OCI-LY7 (cell line): ENCODE results near the gene MED20. TPM values are rescaled to one million over a fixed set of nuclear protein-coding genes. Genes with fewer than 3 reads are reported as not detected.

Source experiments
- BruUV-seq: library from RNA; stranded (reverse); fragments of 400-500 nt; replicated peaks from 2 replicates; lab custom pipeline; 2021; lab: Mats Ljungman, UMichigan
- CTCF ChIA-PET: fragments of 300-600 bp; sonication (Branson Sonifier 250); formaldehyde crosslinking; loops from one replicate; lab custom pipeline; 2022; ENCODE audit warnings: antibody characterized with exemption; ENCODE audit not compliant: unreplicated experiment; lab: Charles Lee
- POLR2A ChIA-PET: fragments of 300-600 bp; sonication (Branson Sonifier 250); formaldehyde crosslinking; loops from one replicate; lab custom pipeline; 2022; ENCODE audit warnings: antibody characterized with exemption; lab: Charles Lee
- DNase-seq: peaks from one replicate; pipeline ENCODE4 v3.0.0-alpha.2; 2015; ENCODE audit warnings: low spot score
- H2AFZ ChIP-seq: fragments of 200-600 bp; sonication (generic), shearing (Covaris generic); 2 replicates; pipeline ENCODE4 v1.6.1; 2014; ENCODE audit warnings: mild to moderate bottlenecking, antibody characterized with exemption, low read length, moderate library complexity
- H3K27ac ChIP-seq: fragments of 200-600 bp; sonication (generic); 2 replicates; pipeline ENCODE4 v1.5.1; 2014; ENCODE audit warnings: mixed run types, low read depth, mild to moderate bottlenecking, moderate library complexity, low read length, inconsistent platforms; ENCODE audit not compliant: poor library complexity, severe bottlenecking
- H3K36me3 ChIP-seq: fragments of 200-600 bp; sonication (generic); 2 replicates; pipeline ENCODE4 v1.6.1; 2014; ENCODE audit warnings: mild to moderate bottlenecking, antibody characterized with exemption, low read length, moderate library complexity, mixed read lengths; ENCODE audit not compliant: insufficient read depth
- H3K4me1 ChIP-seq: fragments of 200-600 bp; sonication (generic); 2 replicates; pipeline ENCODE4 v1.5.1; 2014; ENCODE audit warnings: mild to moderate bottlenecking, low read length; ENCODE audit not compliant: insufficient read depth, poor library complexity, severe bottlenecking
- H3K4me2 ChIP-seq: fragments of 200-600 bp; sonication (generic); 2 replicates; pipeline ENCODE4 v1.6.1; 2014; ENCODE audit warnings: mild to moderate bottlenecking, low read length
- H3K4me3 ChIP-seq: fragments of 200-600 bp; sonication (generic); 2 replicates; pipeline ENCODE4 v1.5.1; 2014; ENCODE audit warnings: mild to moderate bottlenecking, low read depth, low read length; ENCODE audit not compliant: poor library complexity, severe bottlenecking
- H3K79me2 ChIP-seq: fragments of 200-600 bp; sonication (generic); 2 replicates; pipeline ENCODE4 v1.6.1; 2016; ENCODE audit warnings: low read depth, mild to moderate bottlenecking, low read length, moderate library complexity, mixed read lengths; ENCODE audit not compliant: insufficient read depth
- H3K9me2 ChIP-seq: fragments of 200-600 bp; sonication (generic); 2 replicates; pipeline ENCODE4 v1.6.1; 2016; ENCODE audit warnings: mild to moderate bottlenecking, low read length, mixed read lengths; ENCODE audit not compliant: insufficient read depth
- H3K9me3 ChIP-seq: fragments of 200-600 bp; sonication (generic); 2 replicates; pipeline ENCODE4 v1.6.1; 2014; ENCODE audit warnings: mild to moderate bottlenecking, mixed run types, low read length, mixed read lengths
- H4K20me1 ChIP-seq: fragments of 200-600 bp; sonication (generic); 2 replicates; pipeline ENCODE4 v1.6.1; 2014; ENCODE audit warnings: mild to moderate bottlenecking, antibody characterized with exemption, low read length, moderate library complexity, mixed read lengths; ENCODE audit not compliant: insufficient read depth
- CTCF ChIP-seq: fragments of 200-600 bp; sonication (generic); conservative IDR thresholded peaks from 2 replicates; pipeline ENCODE4 v1.5.1; 2014; ENCODE audit warnings: mild to moderate bottlenecking, antibody characterized with exemption, low read length, moderate library complexity, mixed read lengths
- EZH2phosphoT487 ChIP-seq: fragments of 200-600 bp; sonication (generic); IDR thresholded peaks from 2 replicates; pipeline ENCODE4 v1.6.1; 2018; ENCODE audit warnings: low read depth, borderline replicate concordance, mild to moderate bottlenecking, mixed run types, antibody characterized with exemption, low read length, moderate library complexity, mixed read lengths
- intact Hi-C: fragments of 100-400 bp; cut with micrococcal nuclease; formaldehyde crosslinking; loops from one replicate; pipeline ENCODE4 v1.10.0; 2022; ENCODE audit not compliant: unreplicated experiment
- total RNA-seq, 2 experiments: library from RNA; depleted of rRNA in 1 of 2; stranded (reverse); fragments of >200 nt in 1 of 2; shearing (Covaris generic) in 1 of 2; gene quantifications; 2 replicates each; pipeline ENCODE4 v1.2.3, GENCODE V29; 2014 to 2022

MED20 gene
- total RNA-seq, 2 experiments from 2014 or later: 30.7 to 35.2 TPM

GRCh38 chr6:41932378-41932777 is 11.4 kb upstream of the MED20 start:
- Histone ChIP-seq H3K4me1 (peaks cover 40% of the 10 kb centered on the region), H3K4me2 (no peak overlapping the region), H3K4me3 (no peak overlapping the region), H2AFZ (no peak overlapping the region), H3K27ac (peak overlapping the region; percentile 27), H3K79me2 (peaks cover 45% of the 10 kb centered on the region), H3K36me3 (peaks cover 100% of the 10 kb centered on the region), H3K9me2 (no peaks in the 10 kb centered on the region), H3K9me3 (no peaks in the 10 kb centered on the region), H4K20me1 (peaks cover 11% of the 10 kb centered on the region; the same call in 1 of the 2 replicates)
- TF ChIP-seq EZH2phosphoT487 (no peak), CTCF (no peak)
- TSS peak; percentile 40 for BruUV-seq
- DNase-seq: no peak
- POLR2A ChIA-PET: interaction anchor here (2.0 kb wide), 1 partner anchor 11 kb away, joined by 9 read pairs; the partner anchor contains the start of genes BYSL and MED20
- intact Hi-C loops: no loop called here
- CTCF ChIA-PET: no interaction called here

- H3K4me2 ChIP-seq: no peak overlapping the region
- no peak overlapping the region for H2AFZ ChIP-seq
- no peak overlapping the region for H3K4me3 ChIP-seq
- H3K9me2 ChIP-seq: no peaks in the 10 kb centered on the region
- TF ChIP-seq EZH2phosphoT487 (no peak), CTCF (no peak)
- H3K36me3 ChIP-seq: peaks cover 100% of the 10 kb centered on the region
- no peaks in the 10 kb centered on the region for H3K9me3 ChIP-seq
- H3K79me2 ChIP-seq: peaks cover 45% of the 10 kb centered on the region
- intact Hi-C loops: no loop called here
- POLR2A ChIA-PET: no interaction called here
- peak overlapping the region; percentile 2 for H3K27ac ChIP-seq
- BruUV-seq: no TSS peak
- peaks cover 15% of the 10 kb centered on the region; the same call in 1 of the 2 replicates for H4K20me1 ChIP-seq
- CTCF ChIA-PET: interaction anchor here (0.7 kb wide), 1 partner anchor 115 kb away, joined by 3 read pairs; no protein-coding TSS in a partner anchor
- peaks cover 34% of the 10 kb centered on the region for H3K4me1 ChIP-seq
- no peak for DNase-seq
Observed at GRCh38 chr6:41931792-41932191, 10.9 kb upstream of the MED20 start.

GRCh38 chr6:41929924-41930323 is 9.0 kb upstream of the MED20 start:
- TF ChIP-seq CTCF (no peak), EZH2phosphoT487 (no peak)
- ChIA-PET POLR2A (interaction anchor here (4.2 kb wide), 1 partner anchor 10 kb away, joined by 19 read pairs; no protein-coding TSS in a partner anchor), CTCF (no interaction called here)
- peaks cover 93% of the 10 kb centered on the region for H3K36me3 ChIP-seq
- no peak overlapping the region for H3K4me3 ChIP-seq
- no peaks in the 10 kb centered on the region for H3K9me2 ChIP-seq
- no peaks in the 10 kb centered on the region for H3K9me3 ChIP-seq
- H3K4me1 ChIP-seq: peaks cover 15% of the 10 kb centered on the region
- BruUV-seq: no TSS peak
- no peak overlapping the region for H2AFZ ChIP-seq
- no peak overlapping the region for H3K4me2 ChIP-seq
- intact Hi-C loops: no loop called here
- H4K20me1 ChIP-seq: peaks cover 4% of the 10 kb centered on the region; the same call in 1 of the 2 replicates
- no peak for DNase-seq
- no peak overlapping the region for H3K27ac ChIP-seq
- peaks cover 45% of the 10 kb centered on the region for H3K79me2 ChIP-seq
